Measurements from ENCODE around the gene PCDHGA8.
A peak's percentile ranks its signal among the peaks of the same experiment; 100 is the strongest.
"Not testable (repeated sequence)": the region's sequence is repeated elsewhere in the genome, so short reads cannot be mapped to it uniquely, and the experiment has no call there.

PCDHGA8 gene

GRCh38 chr5:141403387-141403786, 11.0 kb downstream of the PCDHGA8 start:
- no peak for DNase-seq (ENCODE audit: low spot score)

GRCh38 chr5:141407790-141408505, 15.5 kb downstream of the PCDHGA8 start, which contains the start of gene PCDHGB6:
PCDHGB6 (plus strand) TSS chr5:141408021; CDS start chr5:141408203, 182 bp downstream.
- DNase-seq (ENCODE audit: low spot score): not testable (repeated sequence)

- DNase-seq (ENCODE audit: low spot score): no peak
Measured at GRCh38 chr5:141409598-141410306, 17.3 kb downstream of the PCDHGA8 start.

- no peak for DNase-seq (ENCODE audit: low spot score)
Measured at GRCh38 chr5:141411575-141411974, 19.1 kb downstream of the PCDHGA8 start.

GRCh38 chr5:141412854-141413539, 20.6 kb downstream of the PCDHGA8 start, which contains the start of gene PCDHGA10:
PCDHGA10 (plus strand) TSS chr5:141412987; CDS start chr5:141413176, 189 bp downstream.
- DNase-seq (ENCODE audit: low spot score): peak; percentile 17

- no peak for DNase-seq (ENCODE audit: low spot score)
Measured at GRCh38 chr5:141413540-141414069, 21.2 kb downstream of the PCDHGA8 start.

GRCh38 chr5:141414548-141415274, 22.3 kb downstream of the PCDHGA8 start:
- not testable (repeated sequence) for DNase-seq (ENCODE audit: low spot score)

GRCh38 chr5:141415275-141415618, 22.8 kb downstream of the PCDHGA8 start:
- DNase-seq (ENCODE audit: low spot score): not testable (repeated sequence)

GRCh38 chr5:141417494-141418172, 25.2 kb downstream of the PCDHGA8 start, which contains the start of gene PCDHGB7:
PCDHGB7 (plus strand) TSS chr5:141417677; CDS start chr5:141417860, 183 bp downstream.
- peak; percentile 41 for DNase-seq (ENCODE audit: low spot score)

- no peak for DNase-seq (ENCODE audit: low spot score)
Measured at GRCh38 chr5:141419074-141419880, 26.8 kb downstream of the PCDHGA8 start.

GRCh38 chr5:141420855-141421488, 28.5 kb downstream of the PCDHGA8 start, which contains the start of gene PCDHGA11:
PCDHGA11 (plus strand) TSS chr5:141421051; CDS start chr5:141421228, 177 bp downstream.
- no peak for DNase-seq (ENCODE audit: low spot score)

GRCh38 chr5:141421489-141421855, 29.0 kb downstream of the PCDHGA8 start:
- DNase-seq (ENCODE audit: low spot score): no peak

GRCh38 chr5:141422742-141423291, 30.4 kb downstream of the PCDHGA8 start:
- no peak for DNase-seq (ENCODE audit: low spot score)

GRCh38 chr5:141427783-141428426, 35.5 kb downstream of the PCDHGA8 start:
- no peak for DNase-seq (ENCODE audit: low spot score)

GRCh38 chr5:141430332-141431113, 38.1 kb downstream of the PCDHGA8 start, which contains the start of gene PCDHGA12:
PCDHGA12 (plus strand) TSS chr5:141430507; CDS start chr5:141430760, 253 bp downstream.
- DNase-seq (ENCODE audit: low spot score): peak; percentile 34

GRCh38 chr5:141431286-141431685, 38.9 kb downstream of the PCDHGA8 start:
- DNase-seq (ENCODE audit: low spot score): no peak

GRCh38 chr5:141432308-141432707, 39.9 kb downstream of the PCDHGA8 start:
- not testable (repeated sequence) for DNase-seq (ENCODE audit: low spot score)

- not testable (repeated sequence) for DNase-seq (ENCODE audit: low spot score)
Measured at GRCh38 chr5:141432726-141433125, 40.3 kb downstream of the PCDHGA8 start.

Measured in globus pallidus (tissue), 1 donor.